Measurements from ENCODE around the gene RABL6.
"Not testable (repeated sequence)": the region's sequence is repeated elsewhere in the genome, so short reads cannot be mapped to it uniquely, and the experiment has no call there.

The RABL6 gene

DNA sequence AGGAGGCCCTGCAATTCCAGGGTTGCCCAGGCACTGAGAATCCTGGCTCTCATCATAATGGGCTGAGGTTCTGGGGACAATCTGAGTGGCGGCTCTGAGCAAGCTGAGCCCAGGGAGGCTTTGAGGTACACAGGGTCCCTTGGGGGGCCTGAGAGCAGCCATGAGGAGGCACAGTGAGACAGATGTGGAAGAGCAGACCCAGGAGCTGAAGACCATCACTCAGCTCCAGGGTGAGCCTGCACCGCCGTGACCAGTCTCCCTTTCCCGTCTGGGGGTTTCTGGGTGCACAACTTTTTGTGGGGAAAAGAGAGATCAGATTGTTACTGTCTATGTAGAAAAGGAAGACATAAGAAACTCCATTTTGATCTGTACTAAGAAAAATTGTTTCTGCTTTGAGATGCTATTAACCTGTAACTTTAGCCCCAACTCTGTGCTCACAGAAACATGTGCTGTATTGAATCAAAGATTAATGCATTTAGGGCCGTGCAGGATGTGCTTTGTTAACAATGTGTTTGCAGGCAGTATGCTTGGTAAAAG lies 11.4 kb upstream of the RABL6 start, which contains the start of gene CCDC183:
TSS of gene CCDC183 (plus strand) at position 101 of the 537 bp plus-strand sequence. CDS start at position 161, 60 bp downstream.
- no peak for FAIRE-seq

DNA sequence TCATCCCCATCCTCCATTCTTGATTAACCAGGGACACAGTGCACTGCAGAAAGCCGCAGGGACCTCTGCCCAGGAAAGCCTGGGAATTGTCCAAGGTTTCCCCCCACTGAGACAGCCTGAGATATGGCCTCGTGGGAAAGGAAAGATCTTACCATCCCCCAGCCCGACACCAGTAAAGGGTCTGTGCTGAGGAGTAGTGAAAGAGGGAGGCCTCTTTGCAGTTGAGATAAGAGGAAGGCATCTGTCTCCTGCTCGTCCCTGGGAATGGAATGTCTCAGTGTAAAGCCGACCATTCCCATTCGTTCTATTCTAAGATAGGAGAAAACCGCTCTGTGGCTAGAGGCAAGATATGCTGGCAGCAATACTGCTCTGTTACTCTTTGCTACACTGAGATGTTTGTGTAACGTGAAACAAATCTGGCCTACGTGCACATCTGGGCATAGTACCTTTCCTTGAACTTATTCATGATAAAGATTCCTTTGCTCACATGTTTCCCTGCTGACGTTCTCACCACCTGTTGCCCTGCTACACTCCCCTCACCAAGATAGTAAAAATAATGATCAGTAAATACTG lies 10.9 kb upstream of the RABL6 start:
- FAIRE-seq, result not testable (repeated sequence)

DNA sequence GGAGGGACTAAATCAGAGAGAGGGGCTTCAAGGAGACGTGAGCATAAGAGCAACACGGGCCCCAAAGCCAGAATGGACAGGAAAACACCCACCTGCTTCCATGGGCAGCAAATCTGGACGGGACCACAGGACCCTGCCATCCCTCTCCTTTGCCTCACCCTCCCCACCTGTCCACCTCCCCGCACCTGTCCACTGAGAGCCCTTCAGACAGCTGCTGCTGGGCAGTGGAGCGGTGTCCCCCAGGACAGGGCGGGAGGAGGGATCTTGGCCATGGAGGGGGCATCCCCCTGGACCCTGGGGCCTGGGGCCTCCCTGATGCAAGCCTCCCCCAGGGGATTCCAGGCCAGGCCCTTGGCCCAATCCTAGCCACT lies 9.1 kb upstream of the RABL6 start:
- FAIRE-seq, result no peak

DNA sequence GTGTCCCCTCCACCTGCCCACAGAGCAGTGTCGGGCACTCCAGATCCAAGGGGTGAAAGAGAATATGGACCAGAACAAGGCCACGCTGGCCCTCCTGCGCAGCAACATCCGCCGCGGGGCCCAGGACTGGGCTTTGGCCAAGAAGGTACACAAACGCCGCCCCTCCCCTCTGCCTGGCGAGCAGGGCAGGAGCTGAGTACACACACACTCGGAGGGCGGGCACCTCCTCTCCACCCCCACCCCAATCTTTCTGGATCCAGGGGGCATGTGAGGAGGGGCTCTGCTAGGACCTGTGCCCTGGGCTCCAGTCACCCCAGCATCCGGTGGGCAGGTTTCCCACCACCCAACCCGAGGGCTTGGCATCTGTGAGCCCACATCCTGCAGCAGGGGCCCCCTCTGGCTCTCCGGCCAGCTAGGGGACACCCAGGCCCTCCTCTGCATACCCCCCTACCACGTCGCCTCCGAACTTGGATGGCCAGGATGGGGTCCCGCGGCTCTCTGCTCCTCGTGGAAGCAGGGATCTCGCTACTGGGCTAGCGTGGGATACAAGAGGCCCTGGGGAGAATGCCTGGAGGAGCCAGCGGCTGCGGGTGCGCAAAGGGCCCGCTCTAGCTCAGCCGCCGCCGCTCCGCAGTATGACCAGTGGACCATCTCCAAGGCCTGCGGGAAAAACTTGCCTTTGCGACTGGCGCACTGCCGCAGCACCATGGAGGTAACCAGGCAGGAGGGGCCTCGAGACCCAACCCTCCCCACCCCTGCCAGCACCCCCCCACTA lies 8.5 kb upstream of the RABL6 start:
- no peak for FAIRE-seq

DNA sequence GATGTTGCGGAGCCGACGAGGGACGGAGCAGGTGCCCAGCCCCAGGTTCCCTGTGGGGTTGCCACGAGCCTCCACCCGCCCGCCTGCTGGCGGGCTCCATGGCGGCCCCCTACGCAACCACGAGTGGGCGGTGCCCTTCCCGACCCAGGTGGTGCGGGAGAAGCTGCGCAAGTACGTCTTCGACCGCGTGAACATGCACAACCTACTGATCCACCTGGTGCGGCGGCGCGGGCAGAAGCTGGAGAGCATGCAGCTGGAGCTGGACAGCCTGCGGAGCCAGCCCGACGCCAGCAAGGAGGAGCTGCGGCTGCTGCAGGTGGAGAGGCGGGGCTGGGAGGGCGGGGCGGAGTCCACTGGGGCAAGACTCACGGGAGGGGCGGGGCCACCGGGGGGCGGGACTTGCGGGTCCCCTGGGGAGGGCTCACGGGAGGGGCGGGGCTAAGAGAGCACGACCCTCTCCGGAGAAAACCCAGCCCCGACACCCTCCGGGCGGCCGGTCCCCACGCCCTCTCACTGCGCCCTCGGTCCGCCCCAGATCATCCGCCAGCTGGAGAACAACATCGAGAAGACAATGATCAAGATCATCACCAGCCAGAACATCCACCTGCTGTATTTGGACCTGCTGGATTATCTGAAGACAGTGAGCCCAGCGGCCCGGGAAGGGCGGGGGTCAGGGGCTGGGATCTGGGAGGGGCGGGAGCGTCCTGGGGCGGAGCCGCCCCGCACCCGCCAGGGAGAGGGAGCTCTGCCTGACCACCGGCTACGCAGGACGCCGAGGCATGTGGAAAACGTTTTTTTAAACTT lies 7.7 kb upstream of the RABL6 start:
- no peak for FAIRE-seq

DNA sequence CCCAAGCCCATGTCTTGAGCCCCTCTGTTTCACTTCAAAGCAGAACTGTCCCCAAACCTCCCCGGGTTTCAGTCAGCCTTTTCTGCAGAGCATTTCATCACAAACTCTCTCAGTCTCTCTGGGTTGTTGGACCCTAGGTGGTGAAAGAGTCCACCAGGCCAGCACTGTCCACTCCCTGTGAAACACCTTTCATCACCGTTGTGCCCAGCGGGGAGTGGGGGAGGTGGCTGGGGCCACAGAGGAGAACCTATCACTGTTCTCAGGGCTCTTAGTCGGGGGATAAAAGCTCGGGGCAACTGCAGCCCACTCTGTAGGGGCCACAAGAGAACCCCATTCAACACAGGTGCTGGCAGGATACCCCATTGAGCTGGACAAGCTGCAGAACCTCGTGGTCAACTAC lies 5.4 kb upstream of the RABL6 start:
- FAIRE-seq, result no peak

DNA sequence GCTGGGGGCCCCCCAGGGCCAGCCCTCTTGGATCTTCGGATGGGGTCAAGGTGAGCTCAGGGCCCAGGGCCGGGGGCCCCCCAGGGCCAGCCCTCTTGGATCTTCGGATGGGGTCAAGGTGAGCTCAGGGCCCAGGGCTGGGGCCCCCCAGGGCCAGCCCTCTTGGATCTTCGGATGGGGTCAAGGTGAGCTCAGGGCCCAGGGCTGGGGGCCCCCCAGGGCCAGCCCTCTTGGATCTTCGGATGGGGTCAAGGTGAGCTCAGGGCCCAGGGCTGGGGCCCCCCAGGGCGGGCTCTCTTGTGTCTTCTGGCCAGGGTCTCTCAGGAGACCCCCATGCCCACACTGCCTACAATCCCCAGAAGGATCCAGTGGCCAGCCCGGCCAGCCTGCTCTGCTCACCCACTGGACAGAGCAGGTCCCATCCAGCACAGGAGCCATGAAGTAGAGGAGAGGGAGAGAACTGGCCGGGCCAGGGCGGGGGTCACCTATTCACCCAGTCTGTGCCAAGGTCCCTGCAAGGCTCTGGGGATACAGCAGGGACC lies 4.7 kb upstream of the RABL6 start:
- not testable (repeated sequence) for FAIRE-seq

DNA sequence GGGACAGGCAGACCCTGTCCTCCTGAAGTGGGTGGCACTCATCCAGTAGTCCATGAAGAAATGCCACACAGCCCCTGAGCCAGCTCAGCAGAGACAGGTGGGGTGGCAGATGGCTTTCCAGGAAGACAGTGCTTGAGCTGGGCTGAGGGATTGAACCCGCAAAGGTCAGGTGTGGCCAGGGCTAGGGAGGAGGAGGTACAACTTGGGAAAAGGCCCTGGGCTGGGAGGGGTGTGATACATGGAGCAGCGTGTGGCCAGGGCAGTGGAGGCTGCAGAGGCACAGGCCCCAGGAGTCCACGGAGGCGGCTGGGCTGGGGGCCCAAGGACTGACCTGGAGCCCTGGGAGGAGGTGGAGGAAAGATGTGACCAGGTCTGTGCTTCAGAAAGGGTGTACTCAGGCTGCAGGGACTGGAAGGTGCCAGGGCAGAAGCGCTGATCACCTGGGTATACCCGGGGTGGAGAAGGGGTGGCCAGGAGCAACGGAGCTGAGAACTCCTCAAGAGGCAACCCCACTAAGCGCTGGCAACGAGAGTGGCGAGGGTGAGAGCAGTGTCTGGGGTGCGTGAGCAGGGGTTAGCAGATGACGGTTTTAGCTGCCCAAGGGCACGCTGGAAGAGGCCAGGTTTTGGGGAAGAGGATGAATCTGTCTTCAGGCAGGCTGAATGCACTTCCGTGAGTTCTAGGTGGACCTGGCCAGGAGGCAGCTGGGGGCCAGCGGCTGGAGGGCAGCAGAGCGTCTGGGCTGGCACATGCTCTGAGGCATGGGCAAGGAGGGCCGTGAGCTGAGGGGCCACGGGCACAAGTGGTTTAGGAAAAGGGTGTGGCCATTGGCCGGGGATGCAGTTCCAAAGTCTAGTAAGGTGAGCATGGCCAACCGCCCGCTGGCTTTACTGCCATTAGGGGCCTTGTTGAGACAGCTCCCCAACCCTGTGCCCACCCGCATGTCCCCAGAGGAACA lies 3.9 kb upstream of the RABL6 start:
- no peak for FAIRE-seq

DNA sequence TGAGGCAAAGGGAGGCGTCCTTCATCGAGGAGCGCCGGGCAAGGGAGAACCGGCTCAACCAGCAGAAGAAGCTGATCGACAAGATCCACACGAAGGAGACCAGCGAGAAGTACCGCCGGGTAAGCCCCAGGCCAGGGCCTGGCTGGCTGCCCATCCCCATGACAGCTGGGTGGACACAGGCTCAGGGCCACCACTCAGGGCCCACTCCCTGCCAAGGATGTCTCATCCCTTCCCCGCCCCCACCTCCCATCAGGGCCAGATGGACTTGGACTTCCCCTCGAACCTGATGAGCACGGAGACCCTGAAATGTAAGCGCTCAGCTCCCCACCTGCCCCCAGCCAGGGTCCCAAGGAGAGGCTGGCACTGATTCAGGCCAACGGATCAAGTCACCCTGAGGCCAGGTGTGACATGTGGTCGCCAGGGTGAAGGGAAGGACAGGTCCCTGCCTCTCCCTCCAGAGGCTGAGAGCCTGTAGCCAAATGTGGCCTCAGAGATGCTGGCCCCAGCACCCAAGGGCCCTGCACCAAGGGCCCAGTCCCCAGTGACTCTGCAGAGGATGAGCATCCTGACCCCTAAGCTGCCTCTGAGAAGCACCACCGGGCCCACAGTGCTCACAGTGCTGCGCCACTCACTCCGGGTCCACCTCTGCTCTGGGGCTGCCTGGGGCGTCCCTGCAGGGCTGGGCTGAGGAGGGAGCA lies 3.1 kb upstream of the RABL6 start:
- no peak for FAIRE-seq

DNA sequence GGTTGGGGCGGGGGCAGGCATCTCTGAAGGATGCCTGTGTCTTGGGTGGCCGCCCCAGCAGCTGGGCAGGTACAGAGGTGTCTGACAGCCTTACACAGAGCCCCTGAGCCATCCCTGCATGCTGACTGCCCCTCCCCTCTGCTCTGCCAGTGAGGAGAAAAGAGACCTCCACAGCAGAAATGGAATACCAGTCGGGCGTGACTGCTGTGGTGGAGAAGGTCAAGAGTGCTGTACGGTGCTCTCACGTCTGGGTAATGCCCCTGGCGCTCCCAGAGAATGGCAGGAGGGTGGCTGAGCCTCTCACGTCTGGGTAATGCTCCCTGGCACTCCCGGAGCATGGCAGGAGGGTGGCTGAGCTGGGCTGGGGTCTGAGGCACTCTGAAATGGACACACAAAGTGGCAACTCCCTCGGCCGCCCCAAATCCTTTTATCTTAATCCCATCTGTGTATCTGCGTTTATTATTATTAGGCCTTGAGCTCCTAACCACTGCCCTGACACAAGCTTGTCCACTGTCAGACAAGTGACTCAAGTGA lies 2.5 kb upstream of the RABL6 start:
- no peak for FAIRE-seq

DNA sequence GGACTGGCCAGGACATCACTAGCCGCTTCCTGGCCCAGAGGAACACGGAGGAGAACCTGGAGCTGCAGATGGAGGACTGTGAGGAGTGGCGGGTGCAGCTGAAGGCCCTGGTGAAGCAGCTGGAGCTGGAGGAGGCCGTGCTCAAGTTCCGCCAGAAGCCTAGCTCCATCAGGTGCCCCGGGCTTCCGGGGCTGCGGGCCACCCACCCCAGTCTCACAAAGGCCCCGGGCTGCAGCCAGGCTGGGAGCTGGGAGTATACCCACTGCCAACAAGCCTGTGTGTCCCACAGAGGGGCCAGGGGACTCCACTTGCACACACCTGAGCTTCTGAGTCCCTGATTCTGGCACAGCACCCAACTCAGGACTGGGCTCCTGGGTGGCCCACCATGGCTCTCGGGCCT lies 1.7 kb upstream of the RABL6 start:
- FAIRE-seq, result no peak

DNA sequence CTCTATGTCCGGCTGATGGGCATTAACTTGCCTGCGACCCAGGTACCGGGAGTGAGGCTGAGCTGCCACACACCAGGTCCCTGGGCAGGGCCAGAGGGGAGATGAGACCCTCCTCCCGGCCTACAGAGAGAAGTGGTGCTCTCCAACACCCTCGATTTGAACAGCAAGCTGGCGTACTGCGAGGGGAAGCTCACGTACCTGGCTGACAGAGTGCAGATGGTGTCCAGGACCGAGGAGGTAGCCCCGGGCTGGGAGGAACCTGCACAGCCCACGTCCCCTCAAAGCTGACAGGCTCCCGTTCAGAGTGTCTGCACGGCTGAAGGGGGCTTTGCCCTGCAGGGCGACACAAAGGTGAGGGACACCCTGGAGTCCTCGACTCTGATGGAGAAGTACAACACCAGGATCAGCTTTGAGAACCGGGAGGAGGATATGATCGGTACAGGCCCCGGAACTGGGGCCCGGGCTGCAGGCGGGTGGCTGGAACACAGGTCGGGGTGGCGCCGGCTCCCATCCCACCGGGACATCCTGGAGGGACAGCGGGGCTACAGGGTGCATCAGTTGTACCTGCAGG lies 1.0 kb upstream of the RABL6 start:
- no peak for FAIRE-seq

DNA sequence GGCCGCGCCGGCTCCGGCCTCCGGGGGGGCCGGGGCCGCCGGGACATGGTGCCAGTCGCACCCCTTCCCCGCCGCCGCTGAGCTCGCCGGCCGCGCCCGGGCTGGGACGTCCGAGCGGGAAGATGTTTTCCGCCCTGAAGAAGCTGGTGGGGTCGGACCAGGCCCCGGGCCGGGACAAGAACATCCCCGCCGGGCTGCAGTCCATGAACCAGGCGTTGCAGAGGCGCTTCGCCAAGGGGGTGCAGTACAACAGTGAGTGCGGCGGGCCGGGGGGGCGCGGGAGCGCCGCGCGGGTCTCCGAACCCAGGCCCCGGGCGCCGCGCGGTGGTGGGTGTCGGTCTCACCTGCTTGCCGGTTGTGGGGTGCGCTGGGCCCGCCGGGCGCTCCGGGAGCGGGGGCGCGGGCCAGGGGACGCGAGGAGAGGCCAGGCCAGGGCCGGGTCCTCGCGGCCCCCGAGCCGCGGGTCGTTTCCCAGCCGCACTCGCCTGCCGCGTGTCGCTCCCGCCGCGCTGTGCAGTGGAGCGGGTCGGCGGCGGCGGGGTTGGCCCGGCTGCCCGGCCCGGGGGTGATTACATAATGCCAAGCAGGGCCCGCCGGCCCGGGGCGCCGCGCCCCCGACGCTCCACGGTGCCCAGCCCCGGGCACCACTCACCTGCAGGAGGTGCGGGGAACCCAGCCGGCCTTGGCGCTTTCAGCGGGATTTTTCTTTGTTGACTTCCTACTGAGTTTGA lies 492 bp downstream of the RABL6 start:
- no peak for FAIRE-seq

DNA sequence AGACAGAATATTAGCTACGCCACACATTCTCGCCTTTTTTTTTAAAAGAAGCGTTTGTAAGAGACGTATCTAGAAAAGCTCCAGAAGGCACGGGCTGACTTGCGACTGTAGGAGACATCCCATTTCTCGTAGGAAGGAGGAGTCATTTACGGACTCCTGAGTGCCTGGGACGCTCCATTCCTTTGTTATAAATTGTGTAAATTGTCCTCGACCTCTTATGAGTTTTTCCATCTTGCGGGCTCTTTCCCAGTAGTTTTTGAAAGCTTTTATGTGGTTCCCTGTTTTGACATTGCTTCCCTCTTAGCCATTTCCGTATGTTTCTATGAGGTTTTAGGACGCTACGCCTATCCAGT lies 1.0 kb downstream of the RABL6 start:
- no peak for FAIRE-seq

DNA sequence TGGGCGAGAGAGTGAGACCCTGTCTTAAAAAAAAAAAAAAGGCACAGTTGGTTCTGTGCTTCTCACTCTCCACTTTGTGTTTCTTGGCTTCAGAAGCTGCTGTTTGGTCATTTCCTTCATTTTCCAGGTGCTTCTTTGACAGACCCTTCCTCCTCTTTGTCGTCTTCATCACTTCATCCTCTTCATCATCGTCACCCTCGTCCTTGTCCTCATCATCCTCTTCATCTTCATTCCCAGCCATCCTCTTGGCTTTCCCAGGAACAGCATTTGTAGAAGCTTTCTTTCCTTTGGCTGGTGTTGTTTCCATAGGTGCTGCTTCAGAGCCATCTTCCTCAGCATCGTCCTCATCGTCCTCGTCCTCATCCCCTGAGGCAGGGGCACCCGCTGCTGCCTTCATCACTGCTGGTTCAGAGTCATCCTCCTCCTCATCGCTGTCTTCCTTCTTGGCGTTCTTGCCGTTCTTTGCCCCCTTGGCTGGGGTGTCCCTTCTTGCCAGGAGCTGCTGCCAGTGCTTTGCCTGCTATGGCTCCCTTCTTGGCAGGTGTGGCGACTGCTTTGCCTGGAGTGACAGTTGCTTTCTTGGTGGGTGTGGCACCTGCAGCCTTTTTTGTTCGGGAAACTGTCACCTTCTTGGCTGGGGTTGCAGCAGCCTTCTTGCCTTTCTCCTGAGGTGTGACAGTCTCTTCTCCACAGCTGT lies 7.1 kb downstream of the RABL6 start:
- no peak for FAIRE-seq

DNA sequence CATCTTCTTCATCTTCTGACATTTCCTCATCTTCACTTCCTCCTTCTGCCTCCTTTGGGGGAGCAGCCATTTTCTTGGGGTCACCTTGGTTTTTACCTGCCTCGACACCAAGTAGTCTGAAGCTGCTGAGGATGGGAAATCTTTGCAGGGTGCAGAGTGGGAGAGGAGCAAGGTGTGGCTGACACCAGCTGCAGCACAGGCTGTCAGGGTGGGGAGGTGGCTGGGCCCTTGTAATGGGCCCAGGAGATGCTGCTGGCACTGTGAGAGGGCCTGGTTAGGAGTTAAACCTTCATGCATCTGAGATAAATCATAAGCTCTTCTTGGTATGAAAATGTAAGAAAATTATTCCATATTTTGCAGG lies 7.7 kb downstream of the RABL6 start:
- FAIRE-seq, result no peak

DNA sequence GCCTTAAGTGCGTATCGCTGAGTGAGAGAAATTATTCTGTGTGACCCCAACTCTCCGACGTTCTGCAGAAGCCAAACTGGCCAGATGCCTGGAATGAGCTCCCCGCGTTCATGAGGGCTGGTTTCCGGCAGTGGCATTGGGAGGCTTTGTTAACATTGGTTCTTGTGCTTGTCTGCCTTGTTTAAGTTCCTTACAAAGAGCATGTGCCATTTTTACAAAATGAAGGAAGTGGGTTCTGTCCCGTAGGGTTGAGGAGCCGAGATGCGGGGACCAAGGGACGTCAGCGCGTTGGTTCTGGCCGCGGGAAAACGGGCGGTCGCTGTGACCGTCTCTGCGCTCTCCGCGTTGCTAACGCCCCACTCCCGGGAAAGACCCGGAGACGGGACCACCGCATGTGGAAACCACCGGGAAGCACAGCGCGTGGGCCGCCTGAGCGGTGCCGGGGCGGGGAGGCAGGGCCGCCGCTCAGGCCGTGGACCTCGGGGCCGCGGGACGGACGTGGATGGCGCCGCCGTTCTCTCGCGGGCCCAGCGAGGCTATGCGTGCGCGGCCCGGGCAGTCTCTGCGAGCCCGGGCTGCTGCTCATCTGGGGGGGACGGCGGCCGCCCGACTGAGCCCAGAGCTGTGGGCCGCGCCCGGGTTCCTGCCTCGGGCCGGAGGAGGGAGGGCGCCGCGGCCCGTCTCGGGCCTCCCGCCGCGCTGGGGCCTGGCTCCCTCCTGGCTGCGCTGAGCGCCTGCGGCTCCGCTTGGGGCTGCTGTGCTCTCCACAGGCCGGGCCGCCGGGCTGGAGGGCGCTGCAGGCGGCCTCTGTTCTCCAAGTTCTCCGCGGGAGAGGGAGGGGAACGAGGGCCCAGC lies 13.4 kb downstream of the RABL6 start:
- no peak for FAIRE-seq

DNA sequence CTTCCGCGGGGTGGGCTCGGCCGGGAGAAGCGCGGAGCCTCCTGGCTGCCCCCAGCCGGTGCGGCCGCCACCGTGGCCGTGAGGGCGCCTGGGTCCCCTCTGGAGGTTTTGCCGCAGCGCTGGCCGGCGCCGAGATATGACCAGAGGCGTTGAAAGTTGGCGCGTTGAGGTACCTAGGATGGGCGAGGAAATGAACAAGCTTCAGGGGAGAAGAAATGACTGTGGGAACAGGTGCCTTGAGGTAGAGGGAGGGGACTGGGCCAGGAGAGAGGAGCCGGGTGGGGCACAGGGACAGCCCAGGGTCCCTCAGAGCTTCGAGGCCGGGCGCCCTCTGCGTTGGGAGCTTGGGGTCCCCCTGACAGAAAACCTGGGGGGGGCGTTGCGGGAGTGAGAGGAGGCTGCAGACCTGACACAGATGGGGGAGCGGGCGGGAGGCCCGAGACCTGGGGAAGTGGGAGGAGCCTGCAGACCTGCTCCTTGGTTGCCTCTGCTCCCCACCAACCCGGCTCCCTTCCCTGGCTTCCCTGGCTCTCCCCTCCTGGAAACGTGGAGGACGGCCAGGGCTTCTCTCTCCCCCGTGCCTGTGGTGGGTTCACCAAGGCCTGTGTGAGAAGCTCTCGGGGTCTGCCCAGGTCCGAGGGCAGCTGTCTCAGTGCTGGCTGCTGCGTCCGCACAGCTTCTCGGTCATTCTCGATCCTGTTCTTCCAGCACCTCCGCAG lies 14.2 kb downstream of the RABL6 start:
- no peak for FAIRE-seq
